OCI-LY7 (cell line): ENCODE data around the gene NR2F6.

Source experiments
- CTCF ChIP-seq: fragments of 200-600 bp; sonication (generic); conservative IDR thresholded peaks from 2 replicates; pipeline ENCODE4 v1.5.1; 2014; ENCODE audit warnings: mild to moderate bottlenecking, antibody characterized with exemption, low read length, moderate library complexity, mixed read lengths
- EZH2phosphoT487 ChIP-seq: fragments of 200-600 bp; sonication (generic); IDR thresholded peaks from 2 replicates; pipeline ENCODE4 v1.6.1; 2018; ENCODE audit warnings: low read depth, borderline replicate concordance, mild to moderate bottlenecking, mixed run types, antibody characterized with exemption, low read length, moderate library complexity, mixed read lengths

- TF ChIP-seq CTCF (no peak), EZH2phosphoT487 (no peak)
These were observed 43.5 kb downstream of the NR2F6 start for GRCh38 chr19:17202249-17202648.
